NCI-H526 treated with DMSO at 0.1 percent for 48 hours (cell line): ENCODE data around the gene LY6G6D.
"Not testable (repeated sequence)": the region's sequence is repeated elsewhere in the genome, so short reads cannot be mapped to it uniquely, and the experiment has no call there.

Experiments
- DNase-seq: peaks from one replicate; lab custom pipeline; 2025; lab: John Stamatoyannopoulos, UW

The LY6G6D gene

DNA sequence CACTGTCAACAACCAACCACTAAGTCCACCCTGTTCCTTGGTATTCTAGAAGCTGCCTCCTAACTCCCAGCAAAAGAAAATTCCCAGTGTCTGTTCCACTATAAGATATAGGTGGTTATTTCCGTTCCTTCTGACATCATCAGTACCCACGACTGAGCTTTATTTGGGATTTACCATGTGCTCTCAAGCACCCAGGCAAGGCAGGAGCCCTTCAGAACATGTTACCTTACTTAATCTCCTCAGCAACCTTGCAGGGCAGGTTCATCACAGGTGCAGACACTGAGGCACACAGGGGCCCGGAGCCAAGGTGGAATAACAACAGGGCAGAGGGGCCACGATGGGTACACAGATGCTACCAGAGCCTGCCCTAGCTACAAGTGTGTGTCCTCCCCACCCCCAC, 22.8 kb upstream of the LY6G6D start:
- no peak for DNase-seq

DNA sequence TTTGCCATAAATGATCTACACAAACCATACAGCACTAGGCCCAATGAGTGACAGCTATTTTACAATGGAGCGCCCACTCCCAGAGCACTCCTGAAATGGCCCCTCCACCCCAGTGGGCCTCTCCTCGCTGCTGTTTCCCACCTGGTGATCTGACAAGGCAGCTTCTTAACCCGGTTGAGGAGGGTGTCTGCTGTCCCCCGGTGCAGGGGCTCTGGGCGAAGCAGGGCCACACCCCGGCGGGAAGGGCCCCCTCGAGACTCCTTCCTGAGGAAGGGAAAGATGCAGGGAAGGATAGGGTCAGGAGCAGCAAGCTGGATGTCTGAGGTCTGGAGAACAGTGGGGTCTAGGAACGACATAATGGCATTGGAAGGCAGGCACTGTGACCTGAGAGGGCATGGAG, 22.3 kb upstream of the LY6G6D start:
- no peak for DNase-seq

DNA sequence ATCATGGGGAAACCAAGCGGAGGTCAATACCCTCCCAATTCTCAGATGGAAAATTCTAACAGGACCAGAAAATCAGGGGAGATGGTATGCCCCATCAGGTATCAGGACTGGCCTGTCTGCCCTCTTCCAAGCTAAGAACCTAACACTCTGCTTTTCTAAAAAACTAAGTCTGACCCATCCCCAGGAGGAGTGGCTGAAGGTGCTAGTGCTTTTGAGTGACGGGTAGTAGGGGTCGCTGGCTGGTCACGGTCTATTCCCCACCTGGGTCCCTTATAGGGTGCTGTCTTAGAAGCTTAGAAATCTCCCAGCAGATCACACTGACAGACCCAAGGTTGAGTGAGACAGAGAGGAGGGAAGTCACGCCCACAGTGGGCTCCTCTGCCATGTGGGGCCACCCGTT, 21.6 kb upstream of the LY6G6D start:
- no peak for DNase-seq

DNA sequence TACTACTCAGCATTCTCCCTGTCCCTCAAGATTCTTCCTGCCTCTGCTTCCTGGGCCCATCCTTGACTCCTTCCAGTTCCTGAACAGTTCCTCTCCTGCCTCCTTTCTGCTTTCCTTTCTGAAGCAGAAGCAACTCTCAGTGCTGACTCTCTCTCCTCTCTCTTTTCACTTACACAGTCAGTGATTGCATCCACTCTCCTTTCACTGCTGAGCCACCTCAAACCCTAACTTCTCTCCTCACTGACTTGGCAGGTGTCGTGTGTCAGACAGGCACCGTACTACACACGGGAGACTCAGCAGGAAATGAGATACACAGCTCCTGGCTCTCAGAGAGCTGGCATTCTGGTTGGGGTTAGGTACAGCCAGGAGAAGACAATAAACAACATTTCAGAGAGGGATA, 17.6 kb upstream of the LY6G6D start:
- no peak for DNase-seq

GRCh38 chr6:31700740-31701401, 14.3 kb upstream of the LY6G6D start:
- DNase-seq = no peak

DNA sequence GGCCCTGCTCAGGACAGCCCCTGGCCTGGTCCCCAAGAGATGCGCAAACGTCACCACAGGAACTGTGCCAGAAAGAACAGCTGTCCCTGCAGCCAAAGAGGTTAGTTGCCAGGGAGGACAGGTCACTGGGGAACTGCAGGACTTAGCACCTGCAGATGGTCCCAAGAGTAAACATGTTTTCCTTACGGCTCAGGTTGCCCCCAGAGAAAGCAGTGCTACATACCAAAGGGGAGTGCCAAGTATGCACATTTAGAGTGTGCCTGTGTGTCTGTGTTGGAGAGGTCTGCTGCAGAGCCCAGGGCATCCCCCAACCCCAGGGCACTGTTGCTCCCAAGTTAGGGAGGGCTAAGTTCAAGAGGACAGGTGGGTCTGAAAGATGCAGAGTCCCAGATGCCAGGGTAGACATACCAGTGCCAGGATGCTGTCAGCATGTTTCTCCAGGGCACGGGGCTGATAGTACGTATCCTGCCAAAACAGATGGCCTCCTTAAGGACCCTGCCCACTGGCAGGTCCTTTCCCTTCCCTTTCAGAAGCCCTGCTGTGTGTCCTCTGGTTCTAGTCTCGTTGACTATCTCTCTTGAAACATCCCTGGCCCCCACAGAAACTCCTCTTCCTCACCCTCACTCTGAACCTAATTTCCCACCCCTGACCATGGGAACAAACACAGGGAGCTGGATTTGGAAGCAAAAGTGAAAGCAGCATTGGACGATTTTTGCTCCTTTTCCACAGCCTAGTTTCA, 13.3 kb upstream of the LY6G6D start:
- DNase-seq = no peak

GRCh38 chr6:31702405-31702818, 12.7 kb upstream of the LY6G6D start:
- DNase-seq = peak; percentile 47

DNA sequence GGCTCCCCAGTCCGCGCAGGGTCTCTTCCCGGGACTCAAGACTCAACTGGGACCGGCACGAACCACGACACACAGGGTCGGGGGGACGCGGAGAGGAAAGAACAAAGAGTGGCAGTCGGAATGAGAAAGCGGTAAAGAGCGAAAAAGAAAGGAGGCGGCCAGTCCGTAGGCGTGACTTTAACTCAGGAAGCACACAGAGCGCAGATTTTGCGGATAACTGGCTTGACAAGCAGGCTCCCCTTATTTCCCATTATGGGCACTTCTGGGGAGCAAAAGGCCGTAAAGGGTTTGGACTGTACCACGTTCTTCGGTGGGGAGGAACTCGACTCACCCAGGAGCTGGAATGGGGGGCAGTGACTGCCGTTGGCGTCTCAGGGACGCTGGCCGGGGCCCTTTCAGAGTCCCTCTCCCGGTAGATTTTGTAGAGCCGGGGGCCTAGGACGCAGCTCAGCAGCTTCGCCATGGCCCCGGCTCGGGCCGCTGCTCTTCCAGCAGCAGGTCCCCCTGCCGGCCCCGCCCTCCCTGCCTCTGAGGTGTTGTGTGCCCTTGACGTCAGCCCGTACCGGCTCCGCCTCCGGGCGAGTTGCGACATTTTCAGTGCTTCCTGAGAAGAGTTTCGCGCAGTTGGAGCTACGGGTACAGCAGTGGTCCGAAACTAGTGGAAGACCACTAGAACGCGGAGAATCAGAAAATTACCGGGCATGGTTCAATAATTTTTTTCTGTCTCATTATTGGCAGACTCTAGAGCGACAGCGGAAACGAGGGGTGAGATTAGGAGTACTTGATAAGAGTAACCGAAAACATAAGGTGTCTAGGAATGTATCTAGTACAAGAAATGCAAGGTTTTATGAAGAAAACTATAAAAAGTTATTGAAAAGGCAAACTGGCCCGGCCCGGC, 12.1 kb upstream of the LY6G6D start, which contains the start of gene ABHD16A:
Gene ABHD16A, minus strand, starts transcription at position 506 of the 898 bp plus-strand sequence. Its CDS starts 43 bp downstream, at position 463.
- DNase-seq = peak; percentile 94

GRCh38 chr6:31705931-31706330, 9.2 kb upstream of the LY6G6D start:
- DNase-seq = no peak

DNA sequence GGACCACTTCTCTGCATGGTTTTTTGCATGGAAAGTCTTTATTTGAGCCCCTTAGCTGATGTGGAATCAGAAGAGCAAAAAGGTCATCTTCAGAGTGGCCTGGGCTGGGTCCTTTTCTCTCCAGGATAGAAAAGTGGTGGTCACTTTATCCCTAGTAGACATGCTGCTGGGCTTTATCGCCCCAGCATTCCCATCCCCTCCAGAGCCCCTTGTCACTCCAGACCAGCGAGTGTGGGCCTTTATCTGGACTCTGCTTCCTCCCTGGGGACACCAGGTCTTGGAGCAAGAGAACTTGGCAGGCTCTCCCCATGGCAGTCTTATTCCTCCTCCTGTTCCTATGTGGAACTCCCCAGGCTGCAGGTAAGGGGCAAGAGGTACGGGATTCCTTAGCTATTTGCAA, 8.5 kb upstream of the LY6G6D start, which contains the start of gene LY6G6F:
Gene LY6G6F, plus strand, starts transcription at position 268 of the 400 bp plus-strand sequence. Its CDS starts 41 bp downstream, at position 309.
- no peak for DNase-seq

DNA sequence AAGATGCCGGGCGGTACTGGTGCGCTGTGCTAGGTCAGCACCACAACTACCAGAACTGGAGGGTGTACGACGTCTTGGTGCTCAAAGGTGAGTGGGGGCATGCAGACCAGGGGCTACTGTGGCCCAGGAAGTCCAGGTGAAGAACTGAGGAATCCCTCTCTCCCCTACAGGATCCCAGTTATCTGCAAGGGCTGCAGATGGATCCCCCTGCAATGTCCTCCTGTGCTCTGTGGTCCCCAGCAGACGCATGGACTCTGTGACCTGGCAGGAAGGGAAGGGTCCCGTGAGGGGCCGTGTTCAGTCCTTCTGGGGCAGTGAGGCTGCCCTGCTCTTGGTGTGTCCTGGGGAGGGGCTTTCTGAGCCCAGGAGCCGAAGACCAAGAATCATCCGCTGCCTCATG, 7.4 kb upstream of the LY6G6D start:
- no peak for DNase-seq

- DNase-seq = no peak
These were observed 6.9 kb upstream of the LY6G6D start for GRCh38 chr6:31708224-31708623.

DNA sequence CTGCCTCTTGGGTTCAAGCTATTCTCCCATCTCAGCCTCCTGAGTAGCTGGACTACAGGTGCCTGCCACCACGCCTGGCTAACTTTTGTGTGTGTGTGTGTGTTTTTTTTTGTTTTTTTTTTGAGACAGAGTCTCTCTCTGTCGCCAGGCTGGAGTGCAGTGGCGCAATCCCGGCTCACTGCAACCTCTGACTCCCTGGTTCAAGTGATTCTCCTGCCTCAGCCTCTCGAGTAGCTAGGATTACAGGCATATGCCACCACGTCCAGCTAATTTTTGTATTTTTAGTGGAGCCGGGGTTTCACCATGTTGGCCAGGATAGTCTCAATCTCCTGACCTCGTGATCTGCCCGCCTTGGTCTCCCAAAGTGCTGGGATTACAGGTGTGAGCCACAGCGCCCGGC, 6.0 kb upstream of the LY6G6D start:
- not testable (repeated sequence) for DNase-seq

GRCh38 chr6:31710523-31711219, 4.5 kb upstream of the LY6G6D start:
- DNase-seq = no peak

- no peak for DNase-seq
These were observed 3.9 kb upstream of the LY6G6D start for GRCh38 chr6:31711233-31711632.

- DNase-seq = no peak
These were observed 2.9 kb upstream of the LY6G6D start for GRCh38 chr6:31712296-31712695.

- DNase-seq = no peak
These were observed 1.7 kb upstream of the LY6G6D start for GRCh38 chr6:31713465-31713864.

DNA sequence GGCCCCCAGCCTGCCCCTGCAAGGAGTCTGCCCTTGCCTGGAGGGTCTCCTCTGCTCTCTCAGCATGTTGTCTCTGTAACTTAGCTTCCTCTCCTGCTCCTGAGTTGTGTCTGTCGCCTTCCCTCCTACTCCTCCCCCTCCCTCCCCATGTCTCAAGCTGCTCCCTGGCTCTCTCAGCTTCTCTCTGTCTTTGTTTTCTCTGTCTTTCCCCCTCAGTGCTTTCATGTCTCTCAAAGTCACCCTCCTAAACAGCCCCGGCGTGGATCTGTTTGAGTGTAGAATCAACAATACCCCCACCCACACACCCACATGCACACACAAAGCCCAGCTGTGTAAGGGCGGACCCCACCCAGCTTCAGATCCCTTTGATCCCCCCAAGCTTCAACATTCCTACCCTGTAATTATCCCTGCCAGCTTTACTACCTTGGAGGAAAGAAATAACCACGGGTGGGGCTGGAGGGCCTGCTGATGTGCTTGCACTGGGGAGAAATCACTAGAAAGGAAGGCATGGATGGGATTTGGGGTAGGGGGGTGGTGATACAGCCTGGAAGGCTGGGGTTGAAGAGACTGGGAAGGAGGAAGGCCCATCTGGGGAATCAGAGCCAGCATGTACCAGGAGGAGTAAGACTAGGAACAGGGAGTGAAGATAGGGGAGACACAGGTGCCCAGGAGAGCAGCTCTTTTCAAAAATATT, 1.0 kb upstream of the LY6G6D start:
- no peak for DNase-seq

DNA sequence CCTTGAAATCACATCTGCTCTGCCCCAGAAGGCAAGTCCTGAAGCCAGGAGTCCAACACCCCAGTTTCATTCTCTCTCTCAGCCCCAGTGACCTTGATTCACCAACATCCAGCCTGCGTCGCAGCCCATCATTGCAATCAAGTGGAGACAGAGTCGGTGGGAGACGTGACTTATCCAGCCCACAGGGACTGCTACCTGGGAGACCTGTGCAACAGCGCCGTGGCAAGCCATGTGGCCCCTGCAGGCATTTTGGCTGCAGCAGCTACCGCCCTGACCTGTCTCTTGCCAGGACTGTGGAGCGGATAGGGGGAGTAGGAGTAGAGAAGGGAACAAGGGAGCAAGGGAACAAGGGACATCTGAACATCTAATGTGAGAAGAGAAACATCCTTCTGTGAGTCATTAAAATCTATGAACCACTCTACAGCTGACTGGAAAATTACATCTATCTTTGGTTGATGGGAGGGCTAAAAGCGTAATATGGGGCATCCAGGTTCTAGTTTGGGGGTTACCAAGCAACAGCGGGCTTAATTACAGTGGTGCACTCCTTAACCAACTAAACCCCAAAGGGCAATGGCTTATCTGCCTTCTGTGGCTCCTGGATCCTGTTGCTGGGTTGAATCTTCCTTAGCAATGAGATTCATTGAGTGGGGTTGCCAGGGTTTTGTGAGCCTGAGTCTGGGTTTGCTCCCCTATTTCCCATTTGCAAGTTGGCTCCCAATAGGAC, 2.5 kb downstream of the LY6G6D start:
- DNase-seq = no peak

GRCh38 chr6:31718265-31718664, 3.1 kb downstream of the LY6G6D start:
- peak; percentile 21 for DNase-seq

DNA sequence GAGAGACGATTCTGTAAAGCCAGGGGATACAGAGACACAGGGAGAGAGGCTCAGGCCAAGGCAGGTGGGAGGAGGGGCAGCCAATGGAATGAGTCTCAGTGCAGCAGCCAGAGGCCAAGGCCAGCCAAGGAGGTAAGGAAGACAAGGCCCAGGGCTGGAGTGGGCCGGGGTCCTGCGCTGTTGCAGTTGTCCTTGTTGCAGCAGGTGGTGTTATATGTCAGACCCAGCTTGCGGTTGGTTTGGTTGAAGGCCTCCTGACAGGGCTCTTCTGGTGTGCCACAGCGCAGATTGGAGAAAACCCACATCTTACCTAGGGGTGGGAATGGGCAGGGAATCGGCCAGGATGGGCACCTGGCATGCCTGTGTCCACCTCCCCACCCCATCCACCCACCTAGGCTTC, 3.9 kb downstream of the LY6G6D start:
- DNase-seq = no peak
